D721Med (cell line): ENCODE measurements around the gene LZTR1.
"Not testable (repeated sequence)": the region's sequence is repeated elsewhere in the genome, so short reads cannot be mapped to it uniquely, and the experiment has no call there.

ENCODE experiments used
- DNase-seq: peaks from one replicate; pipeline ENCODE4 v3.0.0; 2011; ENCODE audit warnings: low spot score; ENCODE audit not compliant: insufficient read length
- FAIRE-seq: peaks from 2 replicates; lab custom pipeline; 2011; peaks lifted over from hg19 to GRCh38; lab: Jason Lieb, UNC
- TF ChIP-seq, protein P1 (sequence below): IDR thresholded peaks from 2 replicates; pipeline ENCODE4 v1.5.1; 2012; ENCODE audit warnings: mild to moderate bottlenecking, control low read depth; ENCODE audit not compliant: insufficient read depth; ENCODE audit errors: missing control alignments

The LZTR1 gene

DNA sequence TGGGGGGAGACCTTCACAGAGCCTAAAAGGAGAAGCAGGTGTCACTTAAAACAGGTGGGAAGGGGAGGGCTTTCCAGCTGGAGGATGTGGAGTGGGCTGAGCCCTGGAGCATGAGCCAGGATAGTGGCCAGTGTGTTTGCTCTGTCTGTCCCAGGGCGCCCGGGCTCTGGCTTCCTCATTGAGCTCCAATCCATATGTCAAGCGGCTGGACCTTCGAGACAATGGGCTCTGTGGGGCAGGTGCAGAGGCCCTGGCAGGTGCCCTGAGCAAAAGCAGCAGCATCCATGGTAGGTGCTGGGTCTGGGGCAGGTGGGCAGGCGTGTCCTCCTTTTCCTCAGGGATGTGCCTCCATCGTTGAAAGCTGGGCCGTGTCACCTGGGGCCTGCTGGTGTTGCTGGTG lies 65.6 kb downstream of the LZTR1 start:
- DNase-seq (no peak), FAIRE-seq (no peak)
- TF ChIP-seq, protein P1, sequence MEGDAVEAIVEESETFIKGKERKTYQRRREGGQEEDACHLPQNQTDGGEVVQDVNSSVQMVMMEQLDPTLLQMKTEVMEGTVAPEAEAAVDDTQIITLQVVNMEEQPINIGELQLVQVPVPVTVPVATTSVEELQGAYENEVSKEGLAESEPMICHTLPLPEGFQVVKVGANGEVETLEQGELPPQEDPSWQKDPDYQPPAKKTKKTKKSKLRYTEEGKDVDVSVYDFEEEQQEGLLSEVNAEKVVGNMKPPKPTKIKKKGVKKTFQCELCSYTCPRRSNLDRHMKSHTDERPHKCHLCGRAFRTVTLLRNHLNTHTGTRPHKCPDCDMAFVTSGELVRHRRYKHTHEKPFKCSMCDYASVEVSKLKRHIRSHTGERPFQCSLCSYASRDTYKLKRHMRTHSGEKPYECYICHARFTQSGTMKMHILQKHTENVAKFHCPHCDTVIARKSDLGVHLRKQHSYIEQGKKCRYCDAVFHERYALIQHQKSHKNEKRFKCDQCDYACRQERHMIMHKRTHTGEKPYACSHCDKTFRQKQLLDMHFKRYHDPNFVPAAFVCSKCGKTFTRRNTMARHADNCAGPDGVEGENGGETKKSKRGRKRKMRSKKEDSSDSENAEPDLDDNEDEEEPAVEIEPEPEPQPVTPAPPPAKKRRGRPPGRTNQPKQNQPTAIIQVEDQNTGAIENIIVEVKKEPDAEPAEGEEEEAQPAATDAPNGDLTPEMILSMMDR, result no peak

DNA sequence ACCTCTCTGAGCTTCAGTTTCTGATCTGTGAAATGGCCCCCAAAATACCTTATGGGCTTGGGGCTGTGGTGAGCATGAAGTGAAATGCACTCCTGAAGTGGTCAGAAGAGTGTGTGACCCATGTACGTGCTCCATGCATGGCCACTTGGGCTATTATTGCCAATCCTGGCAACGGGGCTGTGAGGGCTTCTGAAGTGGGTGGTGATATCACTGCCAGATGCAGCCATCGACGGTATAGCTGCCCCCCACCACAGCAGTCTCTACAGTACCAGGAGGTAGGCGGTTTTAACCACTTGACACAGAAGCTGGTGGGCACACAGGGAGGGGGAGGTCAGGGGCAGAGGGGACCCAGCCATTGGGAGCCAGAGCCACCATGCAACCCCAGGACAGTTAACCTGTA lies 66.4 kb downstream of the LZTR1 start:
- DNase-seq, FAIRE-seq: not testable (repeated sequence)
